Activated CD8-positive, alpha-beta T cell treated with anti-CD3 and anti-CD28 coated beads for 36 hours (primary cell): ENCODE measurements around the gene FTMT. TPM values are rescaled to one million over a fixed set of nuclear protein-coding genes. Genes with fewer than 3 reads are reported as not detected.

ENCODE experiments used
- ATAC-seq: fragments of 200-7000 bp; cut with Tn5 transposase; one replicate; pipeline ENCODE4 v1.10.0; 2021; ENCODE audit warnings: mild to moderate bottlenecking, moderate library complexity
- CTCF ChIA-PET: fragments of 350-600 bp; sonication (Branson Sonifier 250); formaldehyde crosslinking; loops from one replicate; lab custom pipeline; 2021; ENCODE audit warnings: antibody characterized with exemption; lab: Charles Lee
- POLR2A ChIA-PET: fragments of 350-600 bp; sonication (Branson Sonifier 250); formaldehyde crosslinking; loops from one replicate; lab custom pipeline; 2021; ENCODE audit warnings: antibody characterized with exemption; lab: Charles Lee
- DNase-seq: peaks from one replicate; pipeline ENCODE4 v3.0.0-alpha.2; 2020
- H3K27ac Mint-ChIP-seq: one replicate; pipeline ENCODE4 v1.8.0; 2021; ENCODE audit warnings: mild to moderate bottlenecking, mixed read lengths
- H3K27me3 Mint-ChIP-seq: one replicate; pipeline ENCODE4 v1.8.0; 2021; ENCODE audit warnings: mixed read lengths
- H3K36me3 Mint-ChIP-seq: one replicate; pipeline ENCODE4 v1.8.0; 2021; ENCODE audit warnings: low read depth, mixed read lengths
- H3K4me1 Mint-ChIP-seq: one replicate; pipeline ENCODE4 v1.8.0; 2021; ENCODE audit warnings: low read depth, mixed read lengths
- H3K4me3 Mint-ChIP-seq: one replicate; pipeline ENCODE4 v1.8.0; 2021; ENCODE audit warnings: mild to moderate bottlenecking, moderate library complexity, mixed read lengths
- H3K9me3 Mint-ChIP-seq: one replicate; pipeline ENCODE4 v1.8.0; 2021; ENCODE audit warnings: mixed read lengths
- CTCF ChIP-seq: fragments of 200-600 bp; IDR thresholded peaks from one replicate; pipeline ENCODE4 v1.8.0; 2022; ENCODE audit warnings: antibody characterized with exemption, mild to moderate bottlenecking
- intact Hi-C: fragments of 100-400 bp; cut with micrococcal nuclease; formaldehyde crosslinking; loops from one replicate; pipeline ENCODE4 v1.10.0; 2022
- total RNA-seq, 2 experiments: library from RNA; stranded (reverse); gene quantifications; one replicate each; pipeline ENCODE4 v1.2.3, GENCODE V29; 2021

The FTMT gene
- total RNA-seq, 2 experiments from 2014 or later: not detected

GRCh38 chr5:121873409-121873808 is 21.7 kb downstream of the FTMT start:
- DNase-seq (no peak), ATAC-seq (no peak)
- POLR2A ChIA-PET: no interaction called here
- Mint-ChIP-seq H3K27me3 (no peaks in the 10 kb centered on the region), H3K4me3 (no peak overlapping the region), H3K4me1 (no peaks in the 10 kb centered on the region), H3K27ac (no peak overlapping the region), H3K36me3 (no peaks in the 10 kb centered on the region), H3K9me3 (no peaks in the 10 kb centered on the region)
- CTCF ChIA-PET: no interaction called here
- TF ChIP-seq CTCF: no peak
- intact Hi-C loops: no loop called here

DNA sequence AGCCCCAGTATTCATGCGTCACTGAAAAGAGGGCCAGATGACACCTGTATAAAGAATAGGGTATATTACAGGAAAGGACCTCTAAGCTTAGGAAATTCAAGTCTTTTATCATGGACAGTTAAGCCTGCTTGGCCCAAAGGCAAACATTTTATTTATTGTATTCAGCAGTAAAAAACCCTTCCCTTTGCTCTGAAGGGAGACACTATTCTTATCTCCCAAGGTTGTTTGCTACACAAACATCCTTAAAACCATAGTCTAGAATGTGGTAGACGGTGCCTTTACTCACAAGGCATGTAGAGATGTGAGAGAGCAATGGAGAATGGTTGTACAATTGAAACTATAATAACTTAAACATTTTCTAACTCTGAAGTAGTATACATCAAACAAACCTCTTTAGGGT is 33.9 kb downstream of the FTMT start:
- intact Hi-C loops: no loop called here
- no peak overlapping the region for H3K27ac Mint-ChIP-seq
- no peak overlapping the region for H3K4me3 Mint-ChIP-seq
- ATAC-seq (no peak), DNase-seq (no peak)
- H3K36me3 Mint-ChIP-seq: no peaks in the 10 kb centered on the region
- no peaks in the 10 kb centered on the region for H3K9me3 Mint-ChIP-seq
- ChIA-PET CTCF (no interaction called here), POLR2A (no interaction called here)
- H3K4me1 Mint-ChIP-seq: no peaks in the 10 kb centered on the region
- H3K27me3 Mint-ChIP-seq: no peaks in the 10 kb centered on the region
- TF ChIP-seq CTCF: no peak

DNA sequence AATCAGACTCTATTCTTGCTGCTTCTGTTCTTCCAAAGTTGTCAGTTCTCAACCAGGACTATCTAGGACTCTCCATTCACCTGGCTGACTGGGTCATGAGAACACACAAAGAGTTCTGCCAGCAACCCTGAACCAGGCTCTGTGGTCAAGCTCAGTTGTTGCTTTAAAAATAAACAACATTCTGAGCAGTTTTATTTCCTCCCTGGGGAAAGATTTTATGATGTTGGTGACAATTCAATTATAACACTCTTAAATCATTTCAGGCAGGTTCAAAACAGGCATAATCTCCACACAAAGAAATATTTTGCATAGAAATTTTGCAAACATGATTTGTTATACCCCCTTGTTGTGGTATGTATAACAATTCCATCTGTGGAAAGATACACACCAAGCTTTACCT is 36.0 kb downstream of the FTMT start:
- ChIA-PET CTCF (no interaction called here), POLR2A (no interaction called here)
- DNase-seq: no peak
- Mint-ChIP-seq H3K4me3 (no peak overlapping the region), H3K36me3 (no peaks in the 10 kb centered on the region), H3K27me3 (peaks cover 2% of the 10 kb centered on the region), H3K27ac (no peak overlapping the region), H3K9me3 (no peaks in the 10 kb centered on the region), H3K4me1 (no peaks in the 10 kb centered on the region)
- no peak for ATAC-seq
- intact Hi-C loops: no loop called here
- no peak for TF ChIP-seq CTCF

DNA sequence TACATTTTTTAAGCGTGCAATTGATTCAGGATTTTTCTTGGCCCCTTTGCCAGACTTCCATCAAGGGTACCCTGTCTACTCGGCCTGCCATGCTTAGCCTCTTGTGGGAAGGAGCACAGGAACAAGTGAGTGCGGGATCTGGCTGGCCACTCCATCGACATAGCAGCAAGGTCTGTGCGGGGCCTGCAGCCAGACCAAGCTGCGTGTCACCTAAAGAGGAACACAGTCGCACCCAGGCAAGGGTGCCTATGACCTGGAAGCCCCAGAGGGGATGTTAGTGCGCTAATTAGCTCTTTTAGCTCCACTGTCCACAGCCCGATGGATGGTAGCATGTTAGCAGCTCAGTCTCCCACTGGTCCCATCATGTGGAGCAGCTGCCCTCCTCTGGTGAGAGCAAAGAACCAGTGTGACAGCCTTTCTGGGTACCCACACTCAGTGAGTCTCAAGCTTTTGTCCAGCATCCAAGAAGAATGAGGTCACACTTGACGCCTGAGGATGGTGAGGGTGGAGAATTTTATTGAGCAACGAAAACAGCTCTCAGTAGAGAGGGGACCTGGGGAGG is 38.7 kb downstream of the FTMT start:
- intact Hi-C loops: no loop called here
- CTCF ChIA-PET: no interaction called here

GRCh38 chr5:121897341-121897740 is 45.7 kb downstream of the FTMT start:
- POLR2A ChIA-PET: no interaction called here
- no peak for TF ChIP-seq CTCF
- intact Hi-C loops: no loop called here
- no peaks in the 10 kb centered on the region for H3K9me3 Mint-ChIP-seq
- DNase-seq: no peak
- H3K4me1 Mint-ChIP-seq: no peaks in the 10 kb centered on the region
- no peak overlapping the region for H3K27ac Mint-ChIP-seq
- CTCF ChIA-PET: no interaction called here
- H3K27me3 Mint-ChIP-seq: no peaks in the 10 kb centered on the region
- no peaks in the 10 kb centered on the region for H3K36me3 Mint-ChIP-seq
- no peak for ATAC-seq
- H3K4me3 Mint-ChIP-seq: no peak overlapping the region

More for the DNA sequence above, 38.7 kb downstream of the FTMT start:
- peaks cover 2% of the 10 kb centered on the region for H3K27me3 Mint-ChIP-seq
- H3K4me1 Mint-ChIP-seq: no peaks in the 10 kb centered on the region
- no peaks in the 10 kb centered on the region for H3K36me3 Mint-ChIP-seq
- no peak overlapping the region for H3K4me3 Mint-ChIP-seq
- no peak for ATAC-seq
- POLR2A ChIA-PET: no interaction called here
- H3K9me3 Mint-ChIP-seq: no peaks in the 10 kb centered on the region
- H3K27ac Mint-ChIP-seq: no peak overlapping the region
- DNase-seq: no peak
- TF ChIP-seq CTCF: no peak
